ENCODE results near the gene CACNB4.

CACNB4 gene

GRCh38 chr2:151815821-151816489 is 282.9 kb downstream of the CACNB4 start:
- peaks cover 81% of the 10 kb centered on the region for H3K36me3 ChIP-seq (ENCODE audit: insufficient read depth, low read length)
- no peak overlapping the region for H3K4me2 ChIP-seq (ENCODE audit: low read length)
- peaks cover 54% of the 10 kb centered on the region for H3K79me2 ChIP-seq (ENCODE audit: insufficient read depth, low read length)
- H4K20me1 ChIP-seq (ENCODE audit: insufficient read depth, low read length), result no peaks in the 10 kb centered on the region
- H3K9me2 ChIP-seq (ENCODE audit: low read depth, low read length), result no peaks in the 10 kb centered on the region
- TF ChIP-seq CTCF (IDR thresholded peaks at IDR 0.05; ENCODE audit: low read length) (no peak), EZH2 (IDR thresholded peaks at IDR 0.05; ENCODE audit: borderline replicate concordance, low read length) (no peak)
- no peaks in the 10 kb centered on the region for H3K27me3 ChIP-seq (ENCODE audit: insufficient read depth, low read length)
- no peak overlapping the region for H2AFZ ChIP-seq (ENCODE audit: low read length)
- H3K4me1 ChIP-seq (ENCODE audit: insufficient read depth, low read length, severe bottlenecking), result no peaks in the 10 kb centered on the region
- H3K4me3 ChIP-seq (ENCODE audit: low read depth, low read length, poor library complexity, severe bottlenecking), result no peak overlapping the region
- no peak overlapping the region for H3K27ac ChIP-seq (ENCODE audit: low read depth, low read length, poor library complexity, severe bottlenecking)
- H3K9ac ChIP-seq (ENCODE audit: low read length), result no peak overlapping the region
- no peaks in the 10 kb centered on the region for H3F3A ChIP-seq (ENCODE audit: insufficient read depth, low read length)
- no peaks in the 10 kb centered on the region for H3K9me3 ChIP-seq (ENCODE audit: low read length)

- no peak overlapping the region for H3K27ac ChIP-seq (ENCODE audit: low read depth, low read length, poor library complexity, severe bottlenecking)
- TF ChIP-seq CTCF (IDR thresholded peaks at IDR 0.05; ENCODE audit: low read length) (no peak), EZH2 (IDR thresholded peaks at IDR 0.05; ENCODE audit: borderline replicate concordance, low read length) (no peak)
- H3K4me1 ChIP-seq (ENCODE audit: insufficient read depth, low read length, severe bottlenecking), result no peaks in the 10 kb centered on the region
- H2AFZ ChIP-seq (ENCODE audit: low read length), result no peak overlapping the region
- H3K36me3 ChIP-seq (ENCODE audit: insufficient read depth, low read length), result peaks cover 88% of the 10 kb centered on the region
- H3K9me3 ChIP-seq (ENCODE audit: low read length), result no peaks in the 10 kb centered on the region
- H3K9me2 ChIP-seq (ENCODE audit: low read depth, low read length), result no peaks in the 10 kb centered on the region
- no peak overlapping the region for H3K9ac ChIP-seq (ENCODE audit: low read length)
- H3K27me3 ChIP-seq (ENCODE audit: insufficient read depth, low read length), result no peaks in the 10 kb centered on the region
- H4K20me1 ChIP-seq (ENCODE audit: insufficient read depth, low read length), result no peaks in the 10 kb centered on the region
- H3K4me2 ChIP-seq (ENCODE audit: low read length), result no peak overlapping the region
- no peaks in the 10 kb centered on the region for H3F3A ChIP-seq (ENCODE audit: insufficient read depth, low read length)
- peaks cover 3% of the 10 kb centered on the region; the same call in 1 of the 2 replicates for H3K79me2 ChIP-seq (ENCODE audit: insufficient read depth, low read length)
- no peak overlapping the region for H3K4me3 ChIP-seq (ENCODE audit: low read depth, low read length, poor library complexity, severe bottlenecking)
Observed at GRCh38 chr2:151810489-151810888, 288.4 kb downstream of the CACNB4 start.

GRCh38 chr2:151809073-151809383 is 289.8 kb downstream of the CACNB4 start:
- H3K9me2 ChIP-seq (ENCODE audit: low read depth, low read length), result no peaks in the 10 kb centered on the region
- no peaks in the 10 kb centered on the region for H3K4me1 ChIP-seq (ENCODE audit: insufficient read depth, low read length, severe bottlenecking)
- H3K4me2 ChIP-seq (ENCODE audit: low read length), result no peak overlapping the region
- no peak overlapping the region for H2AFZ ChIP-seq (ENCODE audit: low read length)
- TF ChIP-seq CTCF (IDR thresholded peaks at IDR 0.05; ENCODE audit: low read length), result no peak
- TF ChIP-seq EZH2 (IDR thresholded peaks at IDR 0.05; ENCODE audit: borderline replicate concordance, low read length), result no peak
- no peaks in the 10 kb centered on the region for H3K79me2 ChIP-seq (ENCODE audit: insufficient read depth, low read length)
- no peaks in the 10 kb centered on the region for H4K20me1 ChIP-seq (ENCODE audit: insufficient read depth, low read length)
- H3K27me3 ChIP-seq (ENCODE audit: insufficient read depth, low read length), result no peaks in the 10 kb centered on the region
- no peaks in the 10 kb centered on the region for H3K9me3 ChIP-seq (ENCODE audit: low read length)
- no peaks in the 10 kb centered on the region for H3F3A ChIP-seq (ENCODE audit: insufficient read depth, low read length)
- H3K36me3 ChIP-seq (ENCODE audit: insufficient read depth, low read length), result peaks cover 88% of the 10 kb centered on the region
- no peak overlapping the region for H3K27ac ChIP-seq (ENCODE audit: low read depth, low read length, poor library complexity, severe bottlenecking)
- no peak overlapping the region for H3K9ac ChIP-seq (ENCODE audit: low read length)
- no peak overlapping the region for H3K4me3 ChIP-seq (ENCODE audit: low read depth, low read length, poor library complexity, severe bottlenecking)
